ENCODE measurements around the gene MANEAL. TPM values are rescaled to one million over a fixed set of nuclear protein-coding genes. Genes with fewer than 3 reads are reported as not detected.

MANEAL gene
- total RNA-seq, 6 experiments from 2014 or later: 3.2 to 9.4 (median 5.4) TPM

DNA sequence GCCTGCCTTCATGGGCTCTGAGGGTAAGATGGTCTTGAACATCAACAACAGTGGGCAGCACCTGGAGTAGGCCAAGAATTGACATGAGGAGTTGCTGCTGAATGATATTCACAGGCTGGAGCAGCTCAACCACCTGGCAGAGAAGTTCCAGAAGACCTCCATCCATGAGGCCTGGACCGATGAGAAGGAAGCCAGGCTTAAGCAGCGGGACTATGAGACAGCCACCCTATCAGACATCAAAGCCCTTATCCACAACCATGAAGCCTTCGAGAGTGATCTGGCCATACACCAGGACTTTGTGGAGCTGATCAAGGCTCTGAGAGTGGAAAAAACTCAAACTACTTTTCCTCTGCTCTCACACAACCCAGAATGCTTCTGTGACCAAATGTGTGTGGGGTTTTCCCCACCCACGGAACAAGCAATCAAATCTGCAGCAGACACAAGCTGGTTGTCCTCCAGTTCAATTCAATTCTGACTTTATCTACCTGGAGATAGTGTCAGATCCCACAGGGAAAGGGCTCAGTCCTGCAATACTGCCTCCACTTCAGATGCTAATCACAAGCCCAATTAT, 16.6 kb upstream of the MANEAL start:
- DNase-seq (no peak), ATAC-seq (no peak)
- H3K4me1 ChIP-seq: no peaks in the 10 kb centered on the region
- H3K36me3 ChIP-seq: no peaks in the 10 kb centered on the region
- TF ChIP-seq POLR2A (IDR thresholded peaks at IDR 0.05): no peak
- TF ChIP-seq, protein P1, sequence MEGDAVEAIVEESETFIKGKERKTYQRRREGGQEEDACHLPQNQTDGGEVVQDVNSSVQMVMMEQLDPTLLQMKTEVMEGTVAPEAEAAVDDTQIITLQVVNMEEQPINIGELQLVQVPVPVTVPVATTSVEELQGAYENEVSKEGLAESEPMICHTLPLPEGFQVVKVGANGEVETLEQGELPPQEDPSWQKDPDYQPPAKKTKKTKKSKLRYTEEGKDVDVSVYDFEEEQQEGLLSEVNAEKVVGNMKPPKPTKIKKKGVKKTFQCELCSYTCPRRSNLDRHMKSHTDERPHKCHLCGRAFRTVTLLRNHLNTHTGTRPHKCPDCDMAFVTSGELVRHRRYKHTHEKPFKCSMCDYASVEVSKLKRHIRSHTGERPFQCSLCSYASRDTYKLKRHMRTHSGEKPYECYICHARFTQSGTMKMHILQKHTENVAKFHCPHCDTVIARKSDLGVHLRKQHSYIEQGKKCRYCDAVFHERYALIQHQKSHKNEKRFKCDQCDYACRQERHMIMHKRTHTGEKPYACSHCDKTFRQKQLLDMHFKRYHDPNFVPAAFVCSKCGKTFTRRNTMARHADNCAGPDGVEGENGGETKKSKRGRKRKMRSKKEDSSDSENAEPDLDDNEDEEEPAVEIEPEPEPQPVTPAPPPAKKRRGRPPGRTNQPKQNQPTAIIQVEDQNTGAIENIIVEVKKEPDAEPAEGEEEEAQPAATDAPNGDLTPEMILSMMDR (IDR thresholded peaks at IDR 0.05): no peak
- no peak overlapping the region for H3K4me3 ChIP-seq
- H3K27ac ChIP-seq: no peak overlapping the region
- H3K9me3 ChIP-seq: no peaks in the 10 kb centered on the region
- H3K27me3 ChIP-seq: no peaks in the 10 kb centered on the region
- 33% methylated on average over 1 of the region's 4 CpGs for WGBS (ENCODE audit: insufficient coverage, low coverage, low lambda C conversion rate, missing lambda C conversion rate)
- intact Hi-C loops (cut with DNase I): no loop called here

DNA sequence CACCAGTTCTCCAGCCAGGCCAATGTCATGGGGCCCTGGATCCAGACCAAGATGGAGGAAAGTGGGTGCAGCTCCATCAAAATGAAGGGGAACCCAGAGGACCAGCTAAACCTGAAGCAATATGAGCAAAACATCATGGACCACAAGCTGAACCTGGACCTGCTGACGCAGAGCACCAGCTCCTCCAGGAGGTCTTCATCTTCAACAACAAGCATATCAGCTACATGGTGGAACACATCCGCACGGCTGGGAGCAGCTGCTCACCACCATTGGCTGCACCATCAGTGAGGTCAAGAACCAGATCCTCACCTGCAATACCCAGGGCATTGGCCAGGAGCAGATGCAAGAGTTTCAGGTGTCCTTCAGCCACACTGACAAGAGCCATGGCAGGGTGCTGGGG, 15.0 kb upstream of the MANEAL start:
- H3K27me3 ChIP-seq: no peaks in the 10 kb centered on the region
- 100% methylated on average over 1 of the region's 3 CpGs for WGBS (ENCODE audit: insufficient coverage, low coverage, low lambda C conversion rate, missing lambda C conversion rate)
- ATAC-seq: no peak

DNA sequence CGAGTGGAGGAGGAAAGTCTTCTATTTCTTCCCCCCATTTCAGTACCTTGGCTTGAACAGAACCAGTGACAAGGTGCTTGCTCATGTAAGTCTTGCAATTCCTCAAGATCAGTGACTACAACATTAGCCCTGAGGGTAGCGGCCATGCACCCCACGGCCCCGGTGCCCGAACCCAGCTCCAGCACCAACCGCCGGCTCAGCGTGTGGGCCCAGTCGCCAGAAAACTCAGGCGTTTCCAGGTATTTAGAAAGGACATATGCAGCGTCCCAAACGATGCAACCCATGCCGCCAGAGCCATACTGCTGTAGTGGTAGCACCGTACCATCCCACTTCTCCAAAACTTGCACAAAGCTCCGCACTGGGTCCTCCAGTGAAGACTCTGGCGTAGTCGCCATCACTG, 11.2 kb upstream of the MANEAL start:
- Histone ChIP-seq H3K4me1 (no peaks in the 10 kb centered on the region), H3K27me3 (no peaks in the 10 kb centered on the region), H3K9me3 (no peaks in the 10 kb centered on the region), H3K27ac (no peak overlapping the region), H3K4me3 (no peak overlapping the region), H3K36me3 (no peaks in the 10 kb centered on the region)
- intact Hi-C loops (cut with DNase I): no loop called here
- DNase-seq (no peak), ATAC-seq (no peak)
- 50% methylated on average over 1 of the region's 17 CpGs for WGBS (ENCODE audit: insufficient coverage, low coverage, low lambda C conversion rate, missing lambda C conversion rate)
- TF ChIP-seq POLR2A (IDR thresholded peaks at IDR 0.05): no peak
- TF ChIP-seq, protein P1 (IDR thresholded peaks at IDR 0.05): no peak

More for the DNA sequence above, 15.0 kb upstream of the MANEAL start:
- H3K36me3 ChIP-seq: no peaks in the 10 kb centered on the region
- no peak for DNase-seq
- H3K27ac ChIP-seq: no peak overlapping the region
- H3K4me1 ChIP-seq: no peaks in the 10 kb centered on the region
- no peak overlapping the region for H3K4me3 ChIP-seq
- intact Hi-C loops (cut with DNase I): no loop called here
- TF ChIP-seq, protein P1 (IDR thresholded peaks at IDR 0.05): no peak
- no peak for TF ChIP-seq POLR2A (IDR thresholded peaks at IDR 0.05)
- H3K9me3 ChIP-seq: no peaks in the 10 kb centered on the region

DNA sequence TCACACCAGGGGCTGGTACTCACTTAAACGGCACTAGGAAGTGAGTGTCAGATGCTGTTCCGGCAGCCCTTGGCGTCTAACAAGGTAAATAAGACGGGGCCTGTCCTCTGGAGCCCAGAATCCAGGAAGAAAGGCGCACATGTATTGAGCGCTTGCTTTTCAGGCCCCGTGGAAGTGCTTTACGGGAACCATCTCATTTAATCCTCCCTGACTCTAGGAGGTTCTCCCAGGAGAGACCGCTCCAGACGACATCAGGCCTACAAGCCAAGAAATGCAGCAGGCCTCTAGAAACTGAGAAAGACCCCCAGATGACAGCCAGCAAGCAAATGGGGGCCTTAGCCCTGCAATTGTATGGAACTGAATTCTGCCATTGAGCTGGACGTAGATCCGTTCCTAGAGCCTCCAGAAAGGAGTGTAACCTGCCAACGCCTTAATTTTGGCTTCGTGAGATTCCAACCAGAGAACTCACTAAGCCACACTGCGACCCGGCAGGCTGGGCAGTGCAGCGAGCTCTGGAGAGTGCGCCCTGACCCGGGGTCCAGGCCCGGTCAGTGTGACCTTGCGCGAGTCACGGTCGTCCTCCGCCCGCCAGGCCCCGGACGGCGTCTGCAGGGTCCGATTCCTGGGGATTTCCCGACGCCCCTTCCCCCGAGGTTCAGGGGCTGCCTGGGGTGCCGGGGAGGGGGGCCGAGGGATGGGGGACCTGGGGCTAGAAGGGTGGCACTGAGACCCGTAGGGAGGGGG, 532 bp upstream of the MANEAL start:
- H3K27me3 ChIP-seq: no peaks in the 10 kb centered on the region
- H3K9me3 ChIP-seq: no peaks in the 10 kb centered on the region
- 24% methylated on average over 13 of the region's 36 CpGs for WGBS (ENCODE audit: insufficient coverage, low coverage, low lambda C conversion rate, missing lambda C conversion rate)
- H3K4me3 ChIP-seq: peak overlapping the region; percentile 35 to 61 (median 53)
- DNase-seq (no peak), ATAC-seq (peak in 2 of 4 donors; percentile 5 to 6)
- intact Hi-C loops (cut with DNase I): no loop called here
- no peak for TF ChIP-seq POLR2A (IDR thresholded peaks at IDR 0.05)
- TF ChIP-seq, protein P1 (IDR thresholded peaks at IDR 0.05): no peak
- H3K27ac ChIP-seq: no peak overlapping the region
- H3K36me3 ChIP-seq: no peaks in the 10 kb centered on the region
- H3K4me1 ChIP-seq: peaks cover 0 to 10% (median 0%) of the 10 kb centered on the region in 4 donors

Measured in right lobe of liver (tissue), 6 donors.